HEK293 (cell line): ENCODE measurements around the gene TLL2.

Experiments
- CTCF ChIA-PET: fragments of 350-600 bp; formaldehyde crosslinking; extraction: SDS; loops from one replicate; lab custom pipeline; 2021; ENCODE audit warnings: antibody characterized with exemption; lab: Yijun Ruan, JAX
- POLR2A ChIA-PET: fragments of 300-600 bp; formaldehyde crosslinking; extraction: SDS; loops from one replicate; lab custom pipeline; 2020; ENCODE audit warnings: antibody characterized with exemption, inconsistent platforms; lab: Yijun Ruan, JAX
- H3K27ac ChIP-seq: fragments of 200-500 bp; sonication (Bioruptor generic); 2 replicates; pipeline ENCODE4 v1.5.1; 2014; ENCODE audit warnings: low read depth, low read length, control low read depth, inconsistent platforms; ENCODE audit errors: extremely low read depth
- H3K36me3 ChIP-seq, 2 experiments: fragments of 200-500 bp in 1 of 2; sonication (Bioruptor generic) in 1 of 2; 1 replicate in 1 of 2; 2 replicates in 1 of 2; pipeline ENCODE4 v1.5.1; 2014 to 2017; ENCODE audit warnings: inconsistent platforms in 2 of 2, low read length in 2 of 2; ENCODE audit not compliant: control insufficient read depth in 2 of 2, insufficient read depth in 1 of 2
- H3K4me1 ChIP-seq: fragments of 200-500 bp; sonication (Bioruptor generic); 2 replicates; pipeline ENCODE4 v1.5.1; 2014; ENCODE audit warnings: mild to moderate bottlenecking, low read length, inconsistent platforms; ENCODE audit not compliant: control insufficient read depth, insufficient read depth
- H3K4me3 ChIP-seq: 2 replicates; pipeline ENCODE4 v1.5.1; 2011; ENCODE audit warnings: low read depth, mild to moderate bottlenecking, control low read depth, low read length, moderate library complexity
- H3K9me3 ChIP-seq: fragments of 200-500 bp; sonication (Bioruptor generic); 2 replicates; pipeline ENCODE4 v1.5.1; 2014; ENCODE audit warnings: low read depth, low read length, inconsistent platforms; ENCODE audit not compliant: control insufficient read depth, insufficient read depth
- GFI1B ChIP-seq: fragments of 450-650 bp; formaldehyde crosslinking; IDR thresholded peaks from 2 replicates; pipeline ENCODE4 v1.5.1; 2016; ENCODE audit warnings: missing biosample characterization, missing genetic modification characterization
- KLF1 ChIP-seq: fragments of 450-650 bp; formaldehyde crosslinking; IDR thresholded peaks from 2 replicates; pipeline ENCODE4 v1.5.1; 2016; ENCODE audit warnings: missing biosample characterization, missing genetic modification characterization
- KLF8 ChIP-seq: fragments of 450-650 bp; formaldehyde crosslinking; IDR thresholded peaks from 2 replicates; pipeline ENCODE4 v1.5.1; 2016; ENCODE audit warnings: missing biosample characterization, missing genetic modification characterization
- RBAK ChIP-seq: fragments of 450-650 bp; formaldehyde crosslinking; IDR thresholded peaks from 2 replicates; pipeline ENCODE4 v1.5.1; 2016; ENCODE audit warnings: missing biosample characterization, missing genetic modification characterization
- YY2 ChIP-seq: fragments of 450-650 bp; formaldehyde crosslinking; IDR thresholded peaks from 2 replicates; pipeline ENCODE4 v1.5.1; 2016; ENCODE audit warnings: missing biosample characterization, missing genetic modification characterization
- ZBTB48 ChIP-seq: fragments of 450-650 bp; formaldehyde crosslinking; IDR thresholded peaks from 2 replicates; pipeline ENCODE4 v1.5.1; 2016; ENCODE audit warnings: missing biosample characterization, missing genetic modification characterization
- ZNF146 ChIP-seq: fragments of 450-650 bp; formaldehyde crosslinking; IDR thresholded peaks from 2 replicates; pipeline ENCODE4 v1.5.1; 2016; ENCODE audit warnings: missing biosample characterization, missing genetic modification characterization
- ZNF221 ChIP-seq: fragments of 450-650 bp; formaldehyde crosslinking; IDR thresholded peaks from 2 replicates; pipeline ENCODE4 v1.5.1; 2017; ENCODE audit warnings: missing biosample characterization, missing genetic modification characterization, borderline replicate concordance
- ZNF324 ChIP-seq: fragments of 450-650 bp; formaldehyde crosslinking; IDR thresholded peaks from 2 replicates; pipeline ENCODE4 v1.5.1; 2016; ENCODE audit warnings: missing biosample characterization, missing genetic modification characterization
- ZNF416 ChIP-seq: fragments of 450-650 bp; formaldehyde crosslinking; IDR thresholded peaks from 2 replicates; pipeline ENCODE4 v1.5.1; 2016; ENCODE audit warnings: missing biosample characterization, missing genetic modification characterization
- ZNF529 ChIP-seq: fragments of 450-650 bp; formaldehyde crosslinking; IDR thresholded peaks from 2 replicates; pipeline ENCODE4 v1.5.1; 2017; ENCODE audit warnings: missing genetic modification characterization, missing biosample characterization; ENCODE audit not compliant: insufficient replicate concordance
- ZNF548 ChIP-seq: fragments of 450-650 bp; formaldehyde crosslinking; IDR thresholded peaks from 2 replicates; pipeline ENCODE4 v1.5.1; 2016; ENCODE audit warnings: missing biosample characterization, missing genetic modification characterization
- ZNF600 ChIP-seq: fragments of 450-650 bp; formaldehyde crosslinking; IDR thresholded peaks from 2 replicates; pipeline ENCODE4 v1.5.1; 2016; ENCODE audit warnings: missing biosample characterization, missing genetic modification characterization
- ZNF76 ChIP-seq: fragments of 450-650 bp; formaldehyde crosslinking; IDR thresholded peaks from 2 replicates; pipeline ENCODE4; 2016; ENCODE audit warnings: low read depth, missing biosample characterization, missing genetic modification characterization, borderline replicate concordance
- TF ChIP-seq, protein P1 (sequence below): fragments of 450-650 bp; formaldehyde crosslinking; optimal IDR thresholded peaks from 2 replicates; pipeline ENCODE3; 2016; ENCODE audit warnings: missing biosample characterization, mild to moderate bottlenecking, missing genetic modification characterization
- TF ChIP-seq, protein P2 (sequence below): fragments of 450-650 bp; formaldehyde crosslinking; IDR thresholded peaks from 2 replicates; pipeline ENCODE4 v1.5.1; 2016; ENCODE audit warnings: missing biosample characterization, missing genetic modification characterization
- TF ChIP-seq, protein P3 (sequence below): fragments of 450-650 bp; formaldehyde crosslinking; IDR thresholded peaks from 2 replicates; pipeline ENCODE4 v1.5.1; 2016; ENCODE audit warnings: missing biosample characterization, missing genetic modification characterization
- TF ChIP-seq, protein P4 (sequence below): fragments of 450-650 bp; formaldehyde crosslinking; IDR thresholded peaks from 2 replicates; pipeline ENCODE4 v1.5.1; 2017; ENCODE audit warnings: missing biosample characterization, missing genetic modification characterization
- TF ChIP-seq, protein P5 (sequence below): fragments of 450-650 bp; formaldehyde crosslinking; IDR thresholded peaks from 2 replicates; pipeline ENCODE4 v1.5.1; 2016; ENCODE audit warnings: missing biosample characterization, missing genetic modification characterization

TLL2 gene

DNA sequence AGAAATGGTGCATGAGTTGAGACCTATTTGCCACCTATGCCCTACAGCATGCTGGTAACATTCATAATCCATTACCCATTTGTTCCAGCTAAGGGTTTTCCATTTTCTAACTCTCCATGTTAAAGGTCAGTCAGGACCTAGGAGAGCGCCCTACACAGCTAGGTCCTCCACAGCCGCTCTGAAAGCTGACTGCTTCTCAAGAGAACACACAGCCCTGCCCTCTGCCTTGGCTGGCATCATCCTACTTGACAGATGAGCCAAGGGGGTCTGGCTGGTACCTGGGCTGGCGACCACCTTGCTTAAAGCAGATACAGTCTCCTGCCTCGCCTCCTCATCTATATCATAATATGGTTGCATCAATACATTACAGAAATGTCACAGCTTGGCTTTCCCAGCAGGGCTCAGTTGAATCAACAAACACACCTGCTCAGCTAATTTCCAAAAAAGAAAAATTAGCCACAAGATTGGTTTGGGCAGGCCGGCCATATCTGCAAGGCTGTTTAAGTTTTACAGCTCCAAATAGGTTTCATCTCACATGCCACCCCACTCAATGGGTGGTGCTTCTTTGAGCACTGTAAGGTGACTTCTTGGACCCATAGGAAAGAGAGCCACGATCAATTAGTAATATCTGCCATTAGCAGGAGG lies 17.3 kb downstream of the TLL2 start:
- no peak overlapping the region for H3K27ac ChIP-seq
- no peaks in the 10 kb centered on the region for H3K36me3 ChIP-seq
- H3K4me1 ChIP-seq = no peaks in the 10 kb centered on the region
- H3K4me3 ChIP-seq = no peak overlapping the region
- CTCF ChIA-PET = interaction anchor here (0.6 to 3.3 kb wide), 3 partner anchors 14 to 125 kb away, joined by 3 to 21 read pairs (median 3); no protein-coding TSS in a partner anchor
- TF ChIP-seq ZNF416 (tag by site-specific recombination) = no peak
- TF ChIP-seq ZNF76 (tag by site-specific recombination) = no peak
- TF ChIP-seq, protein P1, sequence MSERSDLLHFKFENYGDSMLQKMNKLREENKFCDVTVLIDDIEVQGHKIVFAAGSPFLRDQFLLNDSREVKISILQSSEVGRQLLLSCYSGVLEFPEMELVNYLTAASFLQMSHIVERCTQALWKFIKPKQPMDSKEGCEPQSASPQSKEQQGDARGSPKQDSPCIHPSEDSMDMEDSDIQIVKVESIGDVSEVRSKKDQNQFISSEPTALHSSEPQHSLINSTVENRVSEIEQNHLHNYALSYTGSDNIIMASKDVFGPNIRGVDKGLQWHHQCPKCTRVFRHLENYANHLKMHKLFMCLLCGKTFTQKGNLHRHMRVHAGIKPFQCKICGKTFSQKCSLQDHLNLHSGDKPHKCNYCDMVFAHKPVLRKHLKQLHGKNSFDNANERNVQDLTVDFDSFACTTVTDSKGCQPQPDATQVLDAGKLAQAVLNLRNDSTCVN = no peak
- no peak for TF ChIP-seq GFI1B (tag by site-specific recombination)
- no peak for TF ChIP-seq ZBTB48 (tag by site-specific recombination)
- TF ChIP-seq, protein P2, sequence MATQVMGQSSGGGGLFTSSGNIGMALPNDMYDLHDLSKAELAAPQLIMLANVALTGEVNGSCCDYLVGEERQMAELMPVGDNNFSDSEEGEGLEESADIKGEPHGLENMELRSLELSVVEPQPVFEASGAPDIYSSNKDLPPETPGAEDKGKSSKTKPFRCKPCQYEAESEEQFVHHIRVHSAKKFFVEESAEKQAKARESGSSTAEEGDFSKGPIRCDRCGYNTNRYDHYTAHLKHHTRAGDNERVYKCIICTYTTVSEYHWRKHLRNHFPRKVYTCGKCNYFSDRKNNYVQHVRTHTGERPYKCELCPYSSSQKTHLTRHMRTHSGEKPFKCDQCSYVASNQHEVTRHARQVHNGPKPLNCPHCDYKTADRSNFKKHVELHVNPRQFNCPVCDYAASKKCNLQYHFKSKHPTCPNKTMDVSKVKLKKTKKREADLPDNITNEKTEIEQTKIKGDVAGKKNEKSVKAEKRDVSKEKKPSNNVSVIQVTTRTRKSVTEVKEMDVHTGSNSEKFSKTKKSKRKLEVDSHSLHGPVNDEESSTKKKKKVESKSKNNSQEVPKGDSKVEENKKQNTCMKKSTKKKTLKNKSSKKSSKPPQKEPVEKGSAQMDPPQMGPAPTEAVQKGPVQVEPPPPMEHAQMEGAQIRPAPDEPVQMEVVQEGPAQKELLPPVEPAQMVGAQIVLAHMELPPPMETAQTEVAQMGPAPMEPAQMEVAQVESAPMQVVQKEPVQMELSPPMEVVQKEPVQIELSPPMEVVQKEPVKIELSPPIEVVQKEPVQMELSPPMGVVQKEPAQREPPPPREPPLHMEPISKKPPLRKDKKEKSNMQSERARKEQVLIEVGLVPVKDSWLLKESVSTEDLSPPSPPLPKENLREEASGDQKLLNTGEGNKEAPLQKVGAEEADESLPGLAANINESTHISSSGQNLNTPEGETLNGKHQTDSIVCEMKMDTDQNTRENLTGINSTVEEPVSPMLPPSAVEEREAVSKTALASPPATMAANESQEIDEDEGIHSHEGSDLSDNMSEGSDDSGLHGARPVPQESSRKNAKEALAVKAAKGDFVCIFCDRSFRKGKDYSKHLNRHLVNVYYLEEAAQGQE (tag by site-specific recombination) = peak; percentile 97
- TF ChIP-seq, protein P3, sequence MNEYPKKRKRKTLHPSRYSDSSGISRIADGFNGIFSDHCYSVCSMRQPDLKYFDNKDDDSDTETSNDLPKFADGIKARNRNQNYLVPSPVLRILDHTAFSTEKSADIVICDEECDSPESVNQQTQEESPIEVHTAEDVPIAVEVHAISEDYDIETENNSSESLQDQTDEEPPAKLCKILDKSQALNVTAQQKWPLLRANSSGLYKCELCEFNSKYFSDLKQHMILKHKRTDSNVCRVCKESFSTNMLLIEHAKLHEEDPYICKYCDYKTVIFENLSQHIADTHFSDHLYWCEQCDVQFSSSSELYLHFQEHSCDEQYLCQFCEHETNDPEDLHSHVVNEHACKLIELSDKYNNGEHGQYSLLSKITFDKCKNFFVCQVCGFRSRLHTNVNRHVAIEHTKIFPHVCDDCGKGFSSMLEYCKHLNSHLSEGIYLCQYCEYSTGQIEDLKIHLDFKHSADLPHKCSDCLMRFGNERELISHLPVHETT (tag by site-specific recombination) = no peak
- TF ChIP-seq, all 188 proteins: peak for 1
- POLR2A ChIA-PET = no interaction called here
- no peaks in the 10 kb centered on the region for H3K9me3 ChIP-seq

DNA sequence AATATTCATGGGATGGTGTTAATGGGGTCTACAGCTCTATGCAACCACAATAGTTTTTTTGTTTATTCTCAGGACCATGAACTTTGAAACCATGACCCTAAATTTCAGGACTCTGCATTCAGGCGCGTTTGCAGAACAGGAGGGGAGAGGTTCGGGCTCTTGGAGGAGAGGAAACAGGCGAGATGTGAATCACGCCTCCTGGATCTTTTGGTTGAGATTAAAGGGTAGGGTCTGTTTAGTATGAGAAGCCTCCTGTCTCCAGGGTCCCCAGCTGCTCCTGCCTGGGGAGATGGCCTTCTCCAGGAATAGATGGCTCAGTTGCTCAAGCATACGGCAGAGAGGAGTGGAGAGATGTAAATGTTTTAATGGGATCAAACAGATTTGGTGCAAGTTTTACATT lies 18.2 kb downstream of the TLL2 start:
- TF ChIP-seq YY2 (tag by site-specific recombination) = no peak
- TF ChIP-seq, all 188 proteins: peak for 0
- H3K36me3 ChIP-seq = no peaks in the 10 kb centered on the region
- no peak overlapping the region for H3K27ac ChIP-seq
- POLR2A ChIA-PET = no interaction called here
- CTCF ChIA-PET = interaction anchor here (0.6 to 1.2 kb wide), 4 partner anchors 27 to 518 kb away, joined by 3 to 4 read pairs (median 4); no protein-coding TSS in a partner anchor
- no peak overlapping the region for H3K4me3 ChIP-seq
- H3K9me3 ChIP-seq = no peaks in the 10 kb centered on the region
- no peaks in the 10 kb centered on the region for H3K4me1 ChIP-seq

DNA sequence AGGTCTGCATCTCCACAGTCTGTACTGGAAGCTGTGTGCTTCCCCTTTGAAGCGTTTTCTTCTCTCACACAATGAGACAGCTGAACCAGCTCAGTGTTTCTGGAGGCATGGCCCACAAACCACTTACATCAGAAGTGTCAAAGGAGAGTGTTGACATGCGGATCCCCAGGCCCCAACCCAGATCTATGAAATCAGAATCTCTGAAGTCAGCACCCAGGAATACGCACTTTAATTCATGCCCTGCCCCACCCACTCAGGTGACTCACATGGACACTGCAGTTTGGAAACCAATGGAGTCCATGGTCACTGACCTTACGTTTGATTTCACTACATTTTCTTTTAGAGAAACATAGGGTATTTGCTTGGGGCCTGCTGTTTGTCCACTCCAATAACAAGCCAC lies 19.0 kb downstream of the TLL2 start:
- Histone ChIP-seq H3K4me3 (no peak overlapping the region), H3K27ac (no peak overlapping the region), H3K4me1 (no peaks in the 10 kb centered on the region), H3K9me3 (no peaks in the 10 kb centered on the region)
- CTCF ChIA-PET = interaction anchor here (0.7 to 1.1 kb wide), 2 partner anchors 119 to 128 kb away, joined by 3 to 4 read pairs; no protein-coding TSS in a partner anchor
- POLR2A ChIA-PET = no interaction called here
- no peak for TF ChIP-seq ZNF600 (tag by site-specific recombination)
- TF ChIP-seq ZNF529 (tag by site-specific recombination) = no peak
- TF ChIP-seq KLF1 (tag by site-specific recombination) = no peak
- TF ChIP-seq RBAK (tag by site-specific recombination) = no peak
- no peak for TF ChIP-seq ZNF324 (tag by site-specific recombination)
- TF ChIP-seq ZNF548 = no peak
- TF ChIP-seq KLF8 (tag by site-specific recombination) = no peak
- TF ChIP-seq ZNF221 (tag by site-specific recombination) = no peak
- TF ChIP-seq, protein P4, sequence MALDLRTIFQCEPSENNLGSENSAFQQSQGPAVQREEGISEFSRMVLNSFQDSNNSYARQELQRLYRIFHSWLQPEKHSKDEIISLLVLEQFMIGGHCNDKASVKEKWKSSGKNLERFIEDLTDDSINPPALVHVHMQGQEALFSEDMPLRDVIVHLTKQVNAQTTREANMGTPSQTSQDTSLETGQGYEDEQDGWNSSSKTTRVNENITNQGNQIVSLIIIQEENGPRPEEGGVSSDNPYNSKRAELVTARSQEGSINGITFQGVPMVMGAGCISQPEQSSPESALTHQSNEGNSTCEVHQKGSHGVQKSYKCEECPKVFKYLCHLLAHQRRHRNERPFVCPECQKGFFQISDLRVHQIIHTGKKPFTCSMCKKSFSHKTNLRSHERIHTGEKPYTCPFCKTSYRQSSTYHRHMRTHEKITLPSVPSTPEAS (tag by site-specific recombination) = no peak
- no peak for TF ChIP-seq ZNF146 (tag by site-specific recombination)
- TF ChIP-seq, protein P5, sequence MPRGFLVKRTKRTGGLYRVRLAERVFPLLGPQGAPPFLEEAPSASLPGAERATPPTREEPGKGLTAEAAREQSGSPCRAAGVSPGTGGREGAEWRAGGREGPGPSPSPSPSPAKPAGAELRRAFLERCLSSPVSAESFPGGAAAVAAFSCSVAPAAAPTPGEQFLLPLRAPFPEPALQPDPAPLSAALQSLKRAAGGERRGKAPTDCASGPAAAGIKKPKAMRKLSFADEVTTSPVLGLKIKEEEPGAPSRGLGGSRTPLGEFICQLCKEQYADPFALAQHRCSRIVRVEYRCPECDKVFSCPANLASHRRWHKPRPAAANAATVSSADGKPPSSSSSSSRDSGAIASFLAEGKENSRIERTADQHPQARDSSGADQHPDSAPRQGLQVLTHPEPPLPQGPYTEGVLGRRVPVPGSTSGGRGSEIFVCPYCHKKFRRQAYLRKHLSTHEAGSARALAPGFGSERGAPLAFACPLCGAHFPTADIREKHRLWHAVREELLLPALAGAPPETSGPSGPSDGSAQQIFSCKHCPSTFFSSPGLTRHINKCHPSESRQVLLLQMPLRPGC (tag by site-specific recombination) = no peak
- TF ChIP-seq, all 188 proteins: peak for 0
- H3K36me3 ChIP-seq = no peaks in the 10 kb centered on the region
